Dermis blood vessel endothelial cell (primary cell): ENCODE measurements around the gene CELF2. TPM values are rescaled to one million over a fixed set of nuclear protein-coding genes. Genes with fewer than 3 reads are reported as not detected.
A peak's percentile ranks its signal among the peaks of the same experiment; 100 is the strongest.

ENCODE experiments used
- DNase-seq: peaks from one replicate; pipeline ENCODE4 v3.0.0; 2010
- total RNA-seq: library from RNA; depleted of rRNA; stranded (reverse); fragments of >200 nt; gene quantifications from 2 replicates; pipeline ENCODE4 v1.2.3, GENCODE V29; 2014

CELF2 gene
- total RNA-seq, 1 donor from 2014 or later = 10.2 TPM

GRCh38 chr10:11230498-11231167 lies 213.0 kb downstream of the CELF2 start:
- DNase-seq = no peak

DNA sequence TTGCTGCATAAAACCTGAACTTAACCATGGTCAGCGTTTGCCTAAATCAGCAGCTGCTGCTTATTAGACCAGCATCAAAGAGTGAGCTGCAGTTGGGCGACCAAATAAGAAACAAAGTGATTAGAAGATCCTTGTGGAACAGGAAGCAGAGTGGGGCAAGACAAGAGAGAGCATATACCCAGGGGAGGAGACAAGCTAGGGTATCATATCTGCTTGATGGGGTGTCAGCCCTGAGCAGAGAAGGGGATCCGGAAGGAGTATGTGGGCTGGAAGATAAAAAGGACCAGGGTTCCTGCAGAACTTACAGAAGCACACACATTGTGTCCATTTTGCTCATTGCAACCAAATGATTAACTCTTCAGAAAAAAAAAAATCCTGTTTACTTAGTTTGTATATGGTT lies 213.6 kb downstream of the CELF2 start:
- DNase-seq = no peak

DNA sequence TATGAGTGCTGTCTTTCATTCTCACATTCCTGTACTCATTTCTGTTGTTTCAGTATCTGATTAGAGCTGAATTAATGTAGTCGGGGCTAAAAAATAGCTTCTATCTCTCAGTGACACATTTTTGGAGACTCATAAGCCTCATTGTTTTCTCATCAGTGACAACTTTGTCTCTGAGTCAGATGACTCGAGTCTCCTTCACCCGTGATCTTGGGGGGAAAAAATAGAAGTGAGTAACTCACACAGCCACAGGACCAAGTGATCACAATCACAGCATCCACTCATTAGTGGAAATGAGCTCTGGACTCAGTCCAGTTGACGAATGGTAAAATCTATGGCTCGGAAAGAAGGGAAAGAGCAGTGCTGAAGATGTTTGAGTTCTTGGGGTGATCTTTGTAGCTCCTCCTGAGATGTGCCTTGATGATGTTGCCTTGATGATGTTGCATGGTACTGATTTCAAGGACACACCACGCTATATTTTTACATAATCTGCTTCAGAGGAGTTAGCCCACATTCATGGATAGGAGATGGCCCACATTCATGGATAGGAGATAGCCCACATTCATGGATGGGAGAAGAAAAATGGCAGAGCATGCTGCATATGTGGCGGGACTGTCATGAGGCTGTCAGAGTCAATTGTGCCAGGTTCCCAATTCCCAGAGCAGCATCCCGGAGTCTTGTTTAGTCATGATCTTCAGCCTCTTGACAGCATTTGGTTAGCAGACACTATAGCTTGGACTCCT lies 214.7 kb downstream of the CELF2 start:
- DNase-seq = no peak

DNA sequence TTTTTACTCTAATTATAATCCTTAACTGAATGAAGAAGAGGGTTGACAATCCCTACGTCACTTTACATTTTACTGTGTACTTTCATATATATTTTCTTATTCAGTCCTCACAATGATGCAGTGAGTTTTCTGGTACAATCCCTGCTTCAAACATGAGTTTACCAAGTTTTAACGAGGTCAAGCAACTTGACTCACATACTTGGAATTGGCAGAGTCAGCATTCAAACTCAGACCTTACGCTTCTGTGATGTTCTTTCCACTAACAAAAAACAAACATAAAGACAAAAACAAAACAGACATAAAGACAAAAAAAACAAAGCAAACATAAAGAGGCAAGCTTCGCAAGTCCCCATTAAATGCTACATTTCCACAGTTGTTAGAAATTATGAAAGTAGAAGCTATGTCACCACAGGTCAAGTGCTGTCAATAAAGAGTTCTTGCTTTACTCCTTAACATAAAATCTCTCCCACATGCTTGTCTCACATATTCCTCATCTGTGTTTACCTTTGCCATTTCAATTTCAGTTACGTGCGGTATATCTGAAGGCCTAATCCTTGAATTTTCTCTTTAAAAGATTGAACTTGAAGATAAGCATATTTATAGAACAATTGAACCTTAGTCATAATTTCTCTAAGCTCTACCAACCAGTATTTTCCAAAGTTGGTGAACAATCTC lies 217.3 kb downstream of the CELF2 start:
- DNase-seq = no peak

DNA sequence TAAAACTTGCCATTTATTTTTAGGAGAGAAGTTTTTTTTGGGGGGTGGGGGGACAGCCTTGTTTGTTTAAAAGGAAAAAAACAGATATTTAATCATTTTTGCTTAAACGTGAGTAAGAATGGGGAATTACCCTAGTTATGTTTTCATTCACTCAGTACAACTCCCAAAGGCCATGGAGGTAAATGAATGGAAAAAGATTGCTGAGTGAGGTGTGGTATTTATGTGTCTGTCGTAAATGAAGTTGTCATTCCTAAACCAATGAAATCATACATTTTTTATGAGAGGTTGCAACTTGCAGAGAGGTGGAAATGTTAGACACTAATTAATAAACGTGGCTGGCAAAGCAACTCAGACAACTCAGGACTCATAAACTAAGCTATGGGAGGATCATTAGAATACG lies 218.1 kb downstream of the CELF2 start:
- DNase-seq = no peak

DNA sequence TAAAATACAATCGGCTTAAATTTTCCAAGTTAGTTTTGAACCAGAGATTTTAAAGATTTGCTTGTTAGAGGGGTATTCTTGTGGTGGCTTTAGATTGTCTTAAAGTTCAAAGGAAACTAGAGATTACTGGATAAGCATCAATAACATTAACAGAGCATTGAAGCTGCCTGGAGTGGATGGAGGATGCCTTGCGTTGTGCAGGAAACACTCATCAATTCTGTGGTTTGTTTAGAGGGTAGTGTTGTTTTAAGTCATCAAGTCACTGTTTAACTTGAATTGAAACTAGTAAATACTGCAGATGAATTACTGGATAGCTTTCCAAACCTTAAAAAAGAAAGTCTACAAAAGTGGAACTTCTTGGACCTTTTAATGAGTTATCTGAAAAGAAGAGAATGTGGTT lies 218.6 kb downstream of the CELF2 start:
- no peak for DNase-seq

- DNase-seq = no peak
Observed at GRCh38 chr10:11237571-11237970, 219.9 kb downstream of the CELF2 start.

DNA sequence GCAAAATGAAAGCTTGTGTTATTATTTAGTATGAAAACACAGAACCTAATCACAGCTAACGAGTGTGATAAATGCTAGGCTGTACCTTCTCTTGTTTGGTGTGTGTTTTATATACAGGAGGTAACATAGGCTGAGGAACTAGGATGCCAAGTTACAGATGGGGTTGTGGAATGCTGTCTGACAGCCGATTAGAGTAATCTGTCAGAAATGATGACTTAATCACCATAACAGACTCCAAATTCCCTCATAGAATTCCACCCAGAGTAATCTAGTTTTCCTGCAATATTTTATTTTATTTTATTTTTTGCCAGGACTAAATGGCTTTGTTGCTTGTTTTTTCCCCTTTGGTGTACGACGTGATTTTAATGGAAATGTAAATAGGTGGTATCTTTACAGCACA lies 221.2 kb downstream of the CELF2 start:
- no peak for DNase-seq

- DNase-seq = no peak
Observed at GRCh38 chr10:11240641-11241040, 223.0 kb downstream of the CELF2 start.

GRCh38 chr10:11242443-11243387 lies 225.0 kb downstream of the CELF2 start:
- DNase-seq = peak; percentile 10

GRCh38 chr10:11243425-11244222 lies 226.0 kb downstream of the CELF2 start:
- DNase-seq = no peak

DNA sequence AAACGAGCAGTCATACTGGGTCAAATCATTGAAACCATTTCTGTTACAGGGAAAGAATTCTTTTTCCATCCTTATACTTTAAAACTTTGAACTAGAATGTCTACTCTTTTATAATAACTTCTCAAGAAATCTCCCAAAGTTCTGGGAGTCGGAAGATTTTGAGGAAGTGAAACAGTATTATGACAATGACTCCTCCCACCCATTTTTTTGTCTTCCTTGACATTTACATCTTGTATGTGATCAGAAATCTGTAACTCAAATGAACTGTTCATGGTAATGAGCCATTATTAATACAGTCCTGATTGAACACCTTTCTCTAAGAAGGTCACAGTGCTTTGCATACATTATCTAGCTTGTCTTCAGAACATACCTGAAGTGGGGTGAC lies 227.4 kb downstream of the CELF2 start:
- DNase-seq = no peak

DNA sequence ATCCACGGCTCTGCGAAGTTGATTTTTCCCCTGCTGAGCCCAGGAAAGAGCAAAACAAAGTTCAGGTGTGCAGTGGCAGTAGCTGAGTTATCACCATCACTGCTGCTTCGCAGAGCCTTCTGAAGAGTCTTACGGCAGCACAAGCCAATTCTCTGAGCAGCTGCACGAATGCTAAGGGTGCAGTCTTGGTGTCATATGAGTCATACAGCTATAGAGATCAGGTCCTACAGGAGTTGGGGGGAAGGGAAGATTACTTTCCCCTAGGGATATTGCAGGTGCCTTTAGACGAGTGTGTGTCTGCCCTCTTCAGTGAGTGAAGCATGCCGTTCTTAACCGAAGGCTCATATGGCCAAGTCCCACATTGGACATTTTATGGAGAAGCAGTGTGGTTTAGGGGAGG lies 227.8 kb downstream of the CELF2 start:
- no peak for DNase-seq

GRCh38 chr10:11245981-11246590 lies 228.4 kb downstream of the CELF2 start:
- DNase-seq = no peak

DNA sequence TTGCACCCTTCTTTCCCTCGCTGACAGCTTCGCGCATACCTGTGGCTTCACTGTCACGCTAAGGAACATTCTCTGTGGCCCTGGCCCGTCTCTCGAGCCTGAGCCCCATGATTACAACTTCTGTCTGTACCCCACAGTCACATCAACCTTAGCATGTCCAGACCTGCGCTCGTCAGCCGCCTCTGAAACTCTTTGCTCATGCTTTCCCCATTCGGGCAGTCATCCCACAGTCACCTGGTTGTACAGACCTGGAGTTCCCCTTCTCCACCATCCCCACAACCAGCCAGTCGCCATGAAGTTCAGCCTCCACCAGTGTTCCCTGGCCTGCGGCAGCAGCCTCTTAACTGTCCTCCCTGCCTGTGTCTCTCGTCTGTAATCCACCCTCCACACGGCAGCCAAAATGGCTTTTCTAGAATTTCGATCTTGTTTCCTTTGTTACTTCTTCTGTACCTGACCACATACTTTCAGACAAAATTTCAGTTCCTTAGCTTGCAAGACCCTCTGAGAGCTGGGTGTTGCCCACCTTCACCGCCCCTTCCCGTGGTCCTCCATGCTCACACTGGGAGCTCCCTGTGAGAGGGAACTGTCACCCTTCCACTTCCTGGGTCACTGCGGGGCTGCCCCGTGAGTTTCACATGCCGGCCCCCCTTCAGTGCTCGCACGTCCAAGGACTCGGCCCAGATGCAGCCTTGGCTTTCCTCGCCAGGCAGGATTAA lies 229.2 kb downstream of the CELF2 start:
- DNase-seq = no peak

DNA sequence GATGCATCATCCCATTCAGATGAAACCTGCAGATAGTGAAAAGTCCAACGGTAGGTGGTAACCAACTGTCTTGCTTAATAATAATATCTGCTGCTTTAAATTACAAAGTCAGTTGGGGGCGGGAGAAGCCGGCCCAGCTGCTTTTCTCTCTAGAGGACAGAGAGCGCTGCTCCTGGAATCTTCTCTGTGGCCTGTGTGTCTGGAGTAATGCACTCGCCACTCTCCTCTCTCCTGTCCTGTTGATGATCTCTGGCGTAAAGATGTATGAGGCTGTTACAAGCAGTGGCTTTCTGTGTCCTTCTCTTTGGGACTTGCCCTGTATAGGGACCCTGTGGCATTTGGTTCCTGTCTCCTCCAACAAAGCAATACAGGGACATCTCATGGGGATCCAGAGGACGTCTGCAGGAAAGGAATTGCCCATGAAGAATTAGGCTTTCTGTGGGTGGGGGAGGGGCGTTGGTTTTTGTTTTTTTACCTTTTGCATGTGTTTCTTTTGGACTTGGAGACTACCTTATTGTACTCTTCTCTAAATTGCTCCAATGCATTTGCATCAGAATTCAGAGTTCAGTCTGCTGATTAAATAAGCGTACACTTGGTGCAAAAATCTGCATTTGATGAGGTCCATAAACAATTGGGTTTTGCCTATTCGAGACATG lies 231.6 kb downstream of the CELF2 start:
- no peak for DNase-seq

DNA sequence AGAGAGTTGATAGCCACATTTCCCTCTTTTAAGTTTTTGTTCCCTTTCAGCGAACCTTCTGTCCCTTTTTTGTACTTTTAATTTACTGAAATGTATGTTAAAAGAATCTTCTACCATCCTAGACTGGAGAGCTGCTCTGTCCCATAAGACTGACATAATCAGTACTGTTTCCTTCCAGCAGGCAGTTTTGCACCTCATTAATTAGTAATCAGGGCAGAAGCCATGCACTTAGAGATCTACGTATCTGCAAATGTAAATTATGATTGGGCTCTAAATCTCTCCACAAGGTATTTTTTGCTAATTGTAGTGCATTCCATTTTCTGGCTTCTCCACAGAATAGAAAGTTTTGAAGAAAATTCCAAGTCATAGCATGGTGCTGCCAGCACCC lies 232.1 kb downstream of the CELF2 start:
- DNase-seq = no peak

DNA sequence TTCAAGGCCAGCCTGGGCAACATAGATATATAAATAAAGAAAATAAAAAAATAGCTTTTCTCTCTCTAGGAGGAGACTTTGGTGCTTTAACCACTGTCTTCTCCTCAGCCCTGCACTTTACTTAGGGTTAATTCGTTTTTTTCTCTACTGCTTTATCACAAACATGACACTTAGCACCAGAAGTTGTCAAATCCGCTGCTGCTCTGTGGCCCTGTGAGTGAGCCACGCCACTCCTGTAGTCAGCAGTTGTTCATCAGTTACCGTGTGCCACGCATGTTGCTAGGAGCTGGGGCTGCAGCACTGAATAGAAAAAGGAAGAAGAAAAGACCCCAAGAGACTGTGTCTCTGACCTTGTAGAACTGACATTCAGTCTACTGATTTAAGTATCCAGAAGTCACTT lies 232.6 kb downstream of the CELF2 start:
- DNase-seq = no peak

DNA sequence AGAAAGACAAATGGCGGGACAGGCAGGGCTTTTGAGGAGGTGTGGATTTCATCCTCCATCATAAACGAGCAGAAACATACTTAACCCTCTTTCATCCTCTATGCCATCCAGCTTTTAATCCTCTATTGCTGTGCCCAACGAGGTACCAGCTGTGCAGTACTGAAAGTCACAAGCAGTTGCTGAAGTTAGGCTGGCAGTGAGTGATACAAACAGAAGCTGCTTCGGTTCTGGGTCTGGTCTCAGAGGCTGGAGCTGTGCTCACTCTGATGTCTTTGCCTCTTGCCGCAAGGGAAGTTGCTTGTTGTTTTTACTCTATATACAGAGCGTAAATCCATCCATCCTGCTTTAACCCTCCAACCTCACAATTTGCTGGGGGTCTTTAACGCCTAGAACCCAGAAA lies 235.2 kb downstream of the CELF2 start:
- DNase-seq = no peak

DNA sequence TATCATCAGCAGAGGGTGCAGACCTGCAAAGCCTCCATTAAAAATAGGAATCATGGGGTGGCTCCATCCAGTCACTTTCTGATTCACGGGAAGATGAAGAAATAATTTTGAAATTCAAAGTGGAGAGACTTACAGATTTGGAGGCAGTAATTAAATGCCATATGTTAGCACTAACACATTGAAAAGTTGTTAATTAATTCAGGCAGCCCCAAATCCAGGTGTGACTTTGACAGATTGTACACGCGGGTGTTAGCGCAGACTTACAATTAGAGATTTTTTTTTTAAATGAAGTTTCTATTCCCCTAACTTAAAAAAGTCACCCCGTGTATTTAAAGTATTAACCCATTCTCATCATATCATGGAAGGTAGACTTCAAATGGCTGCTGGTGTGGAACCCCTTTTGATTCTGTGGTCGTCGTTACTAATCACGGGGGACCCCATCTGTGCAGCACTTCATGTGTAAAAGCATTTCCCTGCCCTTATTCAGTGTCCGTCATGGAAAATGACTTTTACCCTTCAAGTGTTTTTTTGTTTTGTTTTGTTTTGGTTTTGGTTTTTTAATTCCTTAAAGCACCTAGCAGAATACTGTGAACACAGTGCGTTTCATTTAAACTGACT lies 235.8 kb downstream of the CELF2 start:
- no peak for DNase-seq
